Thyroid gland (tissue), 4 donors: Measurements from ENCODE around the gene CHST9.

Experiments
- POLR2A ChIP-seq, 2 donors: fragments of 450-650 bp; IDR thresholded peaks; one replicate each; pipeline ENCODE4 v1.6.1; 2017; ENCODE audit warnings: antibody characterized with exemption in 2 of 2, mild to moderate bottlenecking in 2 of 2, moderate library complexity in 1 of 2
- TF ChIP-seq, protein P1 (sequence below), 6 experiments: fragments of 200-600 bp in 3 of 6; fragments of 450-650 bp in 3 of 6; sonication (generic) in 3 of 6; IDR thresholded peaks; one replicate each; pipeline ENCODE4 v1.5.1; 2016 to 2019; ENCODE audit warnings: antibody characterized with exemption in 6 of 6, mild to moderate bottlenecking in 2 of 6, inconsistent platforms in 1 of 6, moderate library complexity in 1 of 6

DNA sequence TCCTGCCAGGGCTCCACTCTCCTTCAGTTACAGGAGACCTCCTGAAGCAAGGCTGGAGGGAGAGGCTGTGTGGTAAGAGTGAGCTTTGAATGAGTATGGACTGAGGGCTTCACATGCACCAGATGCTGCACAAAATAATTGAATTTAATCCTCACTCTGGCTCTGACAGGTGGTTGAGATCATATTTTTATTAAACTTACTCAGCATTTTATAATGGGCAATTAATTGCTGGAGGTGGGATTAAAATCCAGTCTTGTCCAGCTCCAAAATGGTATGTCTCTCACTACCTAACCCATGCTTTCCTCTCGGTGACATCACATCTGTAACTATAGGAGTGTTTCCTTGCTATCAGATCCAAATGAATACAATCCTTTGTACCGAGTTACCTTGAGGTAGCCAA is 253.4 kb downstream of the CHST9 start:
- TF ChIP-seq, protein P1, sequence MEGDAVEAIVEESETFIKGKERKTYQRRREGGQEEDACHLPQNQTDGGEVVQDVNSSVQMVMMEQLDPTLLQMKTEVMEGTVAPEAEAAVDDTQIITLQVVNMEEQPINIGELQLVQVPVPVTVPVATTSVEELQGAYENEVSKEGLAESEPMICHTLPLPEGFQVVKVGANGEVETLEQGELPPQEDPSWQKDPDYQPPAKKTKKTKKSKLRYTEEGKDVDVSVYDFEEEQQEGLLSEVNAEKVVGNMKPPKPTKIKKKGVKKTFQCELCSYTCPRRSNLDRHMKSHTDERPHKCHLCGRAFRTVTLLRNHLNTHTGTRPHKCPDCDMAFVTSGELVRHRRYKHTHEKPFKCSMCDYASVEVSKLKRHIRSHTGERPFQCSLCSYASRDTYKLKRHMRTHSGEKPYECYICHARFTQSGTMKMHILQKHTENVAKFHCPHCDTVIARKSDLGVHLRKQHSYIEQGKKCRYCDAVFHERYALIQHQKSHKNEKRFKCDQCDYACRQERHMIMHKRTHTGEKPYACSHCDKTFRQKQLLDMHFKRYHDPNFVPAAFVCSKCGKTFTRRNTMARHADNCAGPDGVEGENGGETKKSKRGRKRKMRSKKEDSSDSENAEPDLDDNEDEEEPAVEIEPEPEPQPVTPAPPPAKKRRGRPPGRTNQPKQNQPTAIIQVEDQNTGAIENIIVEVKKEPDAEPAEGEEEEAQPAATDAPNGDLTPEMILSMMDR (IDR thresholded peaks at IDR 0.05): no peak
- TF ChIP-seq POLR2A (IDR thresholded peaks at IDR 0.05): no peak
